Measurements from ENCODE around the gene NAP1L1.

The NAP1L1 gene, protein sequence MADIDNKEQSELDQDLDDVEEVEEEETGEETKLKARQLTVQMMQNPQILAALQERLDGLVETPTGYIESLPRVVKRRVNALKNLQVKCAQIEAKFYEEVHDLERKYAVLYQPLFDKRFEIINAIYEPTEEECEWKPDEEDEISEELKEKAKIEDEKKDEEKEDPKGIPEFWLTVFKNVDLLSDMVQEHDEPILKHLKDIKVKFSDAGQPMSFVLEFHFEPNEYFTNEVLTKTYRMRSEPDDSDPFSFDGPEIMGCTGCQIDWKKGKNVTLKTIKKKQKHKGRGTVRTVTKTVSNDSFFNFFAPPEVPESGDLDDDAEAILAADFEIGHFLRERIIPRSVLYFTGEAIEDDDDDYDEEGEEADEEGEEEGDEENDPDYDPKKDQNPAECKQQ

GRCh38 chr12:76083904-76084862, at the start of gene NAP1L1:
Gene NAP1L1, minus strand, starts transcription at chr12:76084685. Its CDS starts 10,466 bp downstream, at chr12:76074219.
- Histone ChIP-seq H3K36me3 (ENCODE audit: control insufficient read depth, insufficient read depth, low read length) (no peaks in the 10 kb centered on the region), H3K27me3 (ENCODE audit: control insufficient read depth, insufficient read depth, low read length) (no peaks in the 10 kb centered on the region), H3K4me3 (ENCODE audit: low read length) (peak within 1 kb of the TSS; percentile 75), H3K4me1 (ENCODE audit: control insufficient read depth, insufficient read depth, low read length) (no peaks in the 10 kb centered on the region; the same call in 1 of the 2 replicates), H3K9me3 (ENCODE audit: control insufficient read depth, insufficient read depth, low read length) (no peaks in the 10 kb centered on the region), H3K27ac (ENCODE audit: low read length) (no peak within 1 kb of the TSS)
- peak; percentile 90 for DNase-seq (ENCODE audit: low read depth, low spot score)
- WGBS (ENCODE audit: insufficient coverage, insufficient read length) = no CpG with 5 or more reads among the region's 100 CpGs

GRCh38 chr12:76127588-76127987, 43.1 kb upstream of the NAP1L1 start:
- no peak for DNase-seq (ENCODE audit: low read depth, low spot score)
- Histone ChIP-seq H3K4me1 (ENCODE audit: control insufficient read depth, insufficient read depth, low read length) (no peaks in the 10 kb centered on the region), H3K9me3 (ENCODE audit: control insufficient read depth, insufficient read depth, low read length) (no peaks in the 10 kb centered on the region), H3K36me3 (ENCODE audit: control insufficient read depth, insufficient read depth, low read length) (no peaks in the 10 kb centered on the region), H3K4me3 (ENCODE audit: low read length) (no peak overlapping the region), H3K27me3 (ENCODE audit: control insufficient read depth, insufficient read depth, low read length) (no peaks in the 10 kb centered on the region), H3K27ac (ENCODE audit: low read length) (no peak overlapping the region)
- no CpG with 5 or more reads among the region's 5 CpGs for WGBS (ENCODE audit: insufficient coverage, insufficient read length)

GRCh38 chr12:76124456-76124855, 40.0 kb upstream of the NAP1L1 start:
- H3K27me3 ChIP-seq (ENCODE audit: control insufficient read depth, insufficient read depth, low read length) = no peaks in the 10 kb centered on the region
- no CpG with 5 or more reads among the region's 5 CpGs for WGBS (ENCODE audit: insufficient coverage, insufficient read length)
- no peaks in the 10 kb centered on the region for H3K36me3 ChIP-seq (ENCODE audit: control insufficient read depth, insufficient read depth, low read length)
- no peak overlapping the region for H3K4me3 ChIP-seq (ENCODE audit: low read length)
- H3K27ac ChIP-seq (ENCODE audit: low read length) = no peak overlapping the region
- no peaks in the 10 kb centered on the region for H3K9me3 ChIP-seq (ENCODE audit: control insufficient read depth, insufficient read depth, low read length)
- H3K4me1 ChIP-seq (ENCODE audit: control insufficient read depth, insufficient read depth, low read length) = no peaks in the 10 kb centered on the region
- DNase-seq (ENCODE audit: low read depth, low spot score) = no peak

DNA sequence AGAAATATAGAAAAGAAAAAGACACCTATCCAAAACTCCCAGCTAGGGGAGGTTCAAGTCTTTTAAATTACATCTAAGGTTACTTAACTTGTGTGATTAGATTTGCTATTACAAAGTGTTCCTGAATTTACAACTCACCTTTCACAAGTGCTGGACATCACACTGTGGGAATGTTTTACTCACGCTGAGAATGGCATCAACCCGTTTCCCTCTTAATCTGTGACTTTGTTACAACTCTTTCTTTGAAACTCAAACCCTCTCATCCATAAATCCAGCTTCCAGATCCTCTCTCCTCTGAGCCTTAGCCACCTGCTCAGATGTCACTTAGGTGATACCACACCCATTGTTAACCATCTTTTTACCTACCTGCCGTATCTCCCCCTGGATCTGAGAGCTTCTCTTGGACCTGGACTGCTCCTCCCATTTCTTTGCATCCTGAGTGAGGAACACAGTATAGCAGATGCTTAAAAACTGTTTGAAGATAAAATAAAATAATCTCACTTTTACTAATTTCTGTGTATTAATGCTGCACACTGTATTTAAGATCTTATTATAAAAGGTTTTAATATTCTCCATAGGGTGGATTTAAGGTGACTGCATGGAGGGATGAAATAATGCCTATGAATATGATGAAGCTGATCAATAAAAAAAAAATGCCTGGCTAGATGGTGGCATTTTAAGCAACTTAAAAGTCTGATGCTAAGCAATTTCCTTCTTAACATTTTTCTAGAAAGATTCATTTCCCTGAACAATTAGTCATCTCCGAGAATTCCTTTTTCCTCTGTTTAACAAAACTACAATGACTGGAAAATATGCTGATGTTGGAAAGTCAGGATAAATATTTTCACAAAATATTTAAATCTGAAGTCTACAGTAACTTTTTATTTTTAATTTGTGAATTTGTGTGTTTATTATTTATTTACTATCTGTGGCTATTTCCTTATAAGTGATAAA, 39.1 kb upstream of the NAP1L1 start:
- no peak for DNase-seq (ENCODE audit: low read depth, low spot score)
- WGBS (ENCODE audit: insufficient coverage, insufficient read length) = no CpG with 5 or more reads among the region's 4 CpGs

DNA sequence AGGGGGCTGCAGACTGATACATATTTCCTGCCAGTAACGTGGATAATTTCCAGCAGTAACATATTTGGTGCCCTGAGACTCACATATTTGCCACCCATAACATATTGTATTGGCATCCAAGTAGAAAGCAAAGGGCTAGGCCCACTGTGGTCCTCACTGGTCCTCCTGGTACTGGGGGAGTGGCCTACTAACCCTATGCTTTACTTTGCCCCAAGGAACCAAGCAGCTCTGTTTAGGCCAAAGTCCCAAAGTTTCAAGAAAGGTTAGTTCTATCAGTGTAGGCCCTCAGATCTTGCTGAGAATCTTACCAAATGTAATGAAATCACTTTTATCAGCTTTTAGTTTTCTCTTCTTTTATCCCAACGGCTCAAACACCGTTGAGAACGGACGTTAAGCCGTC, 35.4 kb upstream of the NAP1L1 start:
- DNase-seq (ENCODE audit: low read depth, low spot score) = no peak
- no peak overlapping the region for H3K4me3 ChIP-seq (ENCODE audit: low read length)
- H3K27me3 ChIP-seq (ENCODE audit: control insufficient read depth, insufficient read depth, low read length) = no peaks in the 10 kb centered on the region
- no CpG with 5 or more reads among the region's 6 CpGs for WGBS (ENCODE audit: insufficient coverage, insufficient read length)
- no peak overlapping the region for H3K27ac ChIP-seq (ENCODE audit: low read length)
- H3K9me3 ChIP-seq (ENCODE audit: control insufficient read depth, insufficient read depth, low read length) = no peaks in the 10 kb centered on the region
- no peaks in the 10 kb centered on the region for H3K36me3 ChIP-seq (ENCODE audit: control insufficient read depth, insufficient read depth, low read length)
- H3K4me1 ChIP-seq (ENCODE audit: control insufficient read depth, insufficient read depth, low read length) = no peaks in the 10 kb centered on the region

More for the DNA sequence above, 39.1 kb upstream of the NAP1L1 start:
- Histone ChIP-seq H3K9me3 (ENCODE audit: control insufficient read depth, insufficient read depth, low read length) (no peaks in the 10 kb centered on the region), H3K27ac (ENCODE audit: low read length) (no peak overlapping the region), H3K4me3 (ENCODE audit: low read length) (no peak overlapping the region), H3K36me3 (ENCODE audit: control insufficient read depth, insufficient read depth, low read length) (no peaks in the 10 kb centered on the region), H3K27me3 (ENCODE audit: control insufficient read depth, insufficient read depth, low read length) (no peaks in the 10 kb centered on the region), H3K4me1 (ENCODE audit: control insufficient read depth, insufficient read depth, low read length) (no peaks in the 10 kb centered on the region)

GRCh38 chr12:76117751-76118150, 33.3 kb upstream of the NAP1L1 start:
- no CpG with 5 or more reads among the region's 2 CpGs for WGBS (ENCODE audit: insufficient coverage, insufficient read length)
- Histone ChIP-seq H3K27me3 (ENCODE audit: control insufficient read depth, insufficient read depth, low read length) (no peaks in the 10 kb centered on the region), H3K9me3 (ENCODE audit: control insufficient read depth, insufficient read depth, low read length) (no peaks in the 10 kb centered on the region), H3K4me3 (ENCODE audit: low read length) (no peak overlapping the region), H3K4me1 (ENCODE audit: control insufficient read depth, insufficient read depth, low read length) (no peaks in the 10 kb centered on the region), H3K36me3 (ENCODE audit: control insufficient read depth, insufficient read depth, low read length) (no peaks in the 10 kb centered on the region), H3K27ac (ENCODE audit: low read length) (no peak overlapping the region)
- no peak for DNase-seq (ENCODE audit: low read depth, low spot score)

DNA sequence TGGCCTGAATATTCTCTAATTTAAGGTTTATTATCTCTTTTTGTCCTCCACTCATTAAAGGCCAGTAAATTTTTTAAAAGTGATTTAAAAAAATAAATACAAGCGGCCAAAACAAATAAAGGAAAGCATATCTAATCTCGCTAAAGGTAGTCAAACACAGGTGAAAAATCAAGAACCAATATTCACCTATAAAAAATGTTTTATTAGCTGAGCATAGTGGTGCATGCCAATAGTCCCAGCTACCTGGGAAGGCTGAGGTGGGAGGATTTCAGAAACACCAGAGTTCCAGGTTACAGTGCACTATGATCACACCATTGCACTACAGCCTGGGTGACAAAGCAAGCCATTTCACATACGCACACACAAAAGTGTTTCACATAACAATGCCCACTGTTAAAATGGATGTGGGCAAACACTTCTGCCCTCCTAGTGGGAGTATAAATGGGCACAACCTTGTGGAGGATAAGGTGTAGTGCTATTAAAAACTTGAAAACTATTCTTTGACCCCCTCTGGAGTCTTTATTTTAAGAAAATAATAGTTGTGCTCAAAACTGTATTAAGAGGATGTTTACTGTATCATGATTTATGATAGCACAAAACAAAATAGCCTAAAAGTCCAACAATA, 32.7 kb upstream of the NAP1L1 start:
- no peaks in the 10 kb centered on the region for H3K36me3 ChIP-seq (ENCODE audit: control insufficient read depth, insufficient read depth, low read length)
- H3K9me3 ChIP-seq (ENCODE audit: control insufficient read depth, insufficient read depth, low read length) = no peaks in the 10 kb centered on the region
- WGBS (ENCODE audit: insufficient coverage, insufficient read length) = no CpG with 5 or more reads among the region's 3 CpGs
- no peak for DNase-seq (ENCODE audit: low read depth, low spot score)
- H3K27ac ChIP-seq (ENCODE audit: low read length) = no peak overlapping the region
- no peak overlapping the region for H3K4me3 ChIP-seq (ENCODE audit: low read length)
- H3K27me3 ChIP-seq (ENCODE audit: control insufficient read depth, insufficient read depth, low read length) = no peaks in the 10 kb centered on the region
- H3K4me1 ChIP-seq (ENCODE audit: control insufficient read depth, insufficient read depth, low read length) = no peaks in the 10 kb centered on the region

- Histone ChIP-seq H3K27me3 (ENCODE audit: control insufficient read depth, insufficient read depth, low read length) (no peaks in the 10 kb centered on the region), H3K36me3 (ENCODE audit: control insufficient read depth, insufficient read depth, low read length) (no peaks in the 10 kb centered on the region), H3K9me3 (ENCODE audit: control insufficient read depth, insufficient read depth, low read length) (no peaks in the 10 kb centered on the region), H3K27ac (ENCODE audit: low read length) (no peak overlapping the region), H3K4me1 (ENCODE audit: control insufficient read depth, insufficient read depth, low read length) (no peaks in the 10 kb centered on the region), H3K4me3 (ENCODE audit: low read length) (no peak overlapping the region)
- DNase-seq (ENCODE audit: low read depth, low spot score) = no peak
- no CpG with 5 or more reads among the region's 7 CpGs for WGBS (ENCODE audit: insufficient coverage, insufficient read length)
Measured at GRCh38 chr12:76113800-76114757, 29.6 kb upstream of the NAP1L1 start.

- Histone ChIP-seq H3K27me3 (ENCODE audit: control insufficient read depth, insufficient read depth, low read length) (no peaks in the 10 kb centered on the region), H3K27ac (ENCODE audit: low read length) (no peak overlapping the region), H3K36me3 (ENCODE audit: control insufficient read depth, insufficient read depth, low read length) (no peaks in the 10 kb centered on the region), H3K4me3 (ENCODE audit: low read length) (no peak overlapping the region), H3K9me3 (ENCODE audit: control insufficient read depth, insufficient read depth, low read length) (no peaks in the 10 kb centered on the region), H3K4me1 (ENCODE audit: control insufficient read depth, insufficient read depth, low read length) (no peaks in the 10 kb centered on the region)
- DNase-seq (ENCODE audit: low read depth, low spot score) = no peak
- WGBS (ENCODE audit: insufficient coverage, insufficient read length) = no CpG with 5 or more reads among the region's 1 CpG
Measured at GRCh38 chr12:76111209-76111749, 26.8 kb upstream of the NAP1L1 start.

Data from iPS DF 6.9 (cell line).